GM13977 (cell line): ENCODE results near the gene UBXN7.
"Not testable (repeated sequence)": the region's sequence is repeated elsewhere in the genome, so short reads cannot be mapped to it uniquely, and the experiment has no call there.

ENCODE experiments used
- DNase-seq: peaks from one replicate; pipeline ENCODE4 v3.0.0; 2012; ENCODE audit warnings: low spot score
- CTCF ChIP-seq: IDR thresholded peaks from 2 replicates; pipeline ENCODE4 v1.5.1; 2012; ENCODE audit warnings: mild to moderate bottlenecking, control low read depth; ENCODE audit not compliant: insufficient read depth; ENCODE audit errors: extremely low read depth, missing control alignments
- in situ Hi-C: fragments of 300-500 bp; cut with MboI; formaldehyde crosslinking; loops from one replicate; pipeline ENCODE4 v1.12.0; 2022; ENCODE audit warnings: low sequenced_read_pairs, low pct_unique_long_range_greater_than_20kb, mixed read lengths, inconsistent platforms; ENCODE audit not compliant: unreplicated experiment

The UBXN7 gene

GRCh38 chr3:196399485-196399945 is 32.7 kb downstream of the UBXN7 start:
- TF ChIP-seq CTCF = no peak
- DNase-seq = no peak
- in situ Hi-C loops = no loop called here

- no peak for DNase-seq
- in situ Hi-C loops = no loop called here
- no peak for TF ChIP-seq CTCF
Observed at GRCh38 chr3:196398782-196399181, 33.4 kb downstream of the UBXN7 start.

GRCh38 chr3:196397941-196398340 is 34.3 kb downstream of the UBXN7 start:
- no peak for TF ChIP-seq CTCF
- in situ Hi-C loops = no loop called here
- no peak for DNase-seq

- no peak for TF ChIP-seq CTCF
- in situ Hi-C loops = no loop called here
- no peak for DNase-seq
Observed at GRCh38 chr3:196390116-196390515, 42.1 kb downstream of the UBXN7 start.

GRCh38 chr3:196388956-196389355 is 43.3 kb downstream of the UBXN7 start:
- no peak for DNase-seq
- in situ Hi-C loops = no loop called here
- TF ChIP-seq CTCF = no peak

- DNase-seq, in situ Hi-C loops: not testable (repeated sequence)
Observed at GRCh38 chr3:196387941-196388340, 44.3 kb downstream of the UBXN7 start.

- DNase-seq, in situ Hi-C loops: not testable (repeated sequence)
Observed at GRCh38 chr3:196386797-196387196, 45.4 kb downstream of the UBXN7 start.

- in situ Hi-C loops, DNase-seq: not testable (repeated sequence)
Observed at GRCh38 chr3:196386034-196386433, 46.2 kb downstream of the UBXN7 start.

GRCh38 chr3:196385446-196385845 is 46.8 kb downstream of the UBXN7 start:
- in situ Hi-C loops, DNase-seq: not testable (repeated sequence)
